KBM-7 (cell line): ENCODE data around the gene DAB2.
"Not testable (repeated sequence)": the region's sequence is repeated elsewhere in the genome, so short reads cannot be mapped to it uniquely, and the experiment has no call there.

Experiments used
- DNase-seq: peaks from one replicate; pipeline ENCODE4 v3.0.0-alpha.2; 2015
- in situ Hi-C: fragments of 300-500 bp; cut with MboI; formaldehyde crosslinking; loops from 2 replicates; pipeline ENCODE4 v1.14.3; 2020; ENCODE audit warnings: low sequenced_read_pairs, low pct_unique_long_range_greater_than_20kb, mixed read lengths

The DAB2 gene

GRCh38 chr5:39362646-39363045 is 62.1 kb downstream of the DAB2 start:
- no peak for DNase-seq
- in situ Hi-C loops, result no loop called here

- in situ Hi-C loops, result no loop called here
- no peak for DNase-seq
Measured at GRCh38 chr5:39361306-39361705, 63.5 kb downstream of the DAB2 start.

GRCh38 chr5:39360471-39361111 is 64.2 kb downstream of the DAB2 start:
- in situ Hi-C loops, result no loop called here
- peak; percentile 8 for DNase-seq

- in situ Hi-C loops, result no loop called here
- DNase-seq, result no peak
Measured at GRCh38 chr5:39356263-39356662, 68.5 kb downstream of the DAB2 start.

- in situ Hi-C loops, result no loop called here
- DNase-seq, result no peak
Measured at GRCh38 chr5:39355324-39355723, 69.5 kb downstream of the DAB2 start.

GRCh38 chr5:39353717-39354399 is 70.9 kb downstream of the DAB2 start:
- in situ Hi-C loops, result no loop called here
- DNase-seq, result no peak

- in situ Hi-C loops, result no loop called here
- no peak for DNase-seq
Measured at GRCh38 chr5:39352951-39353350, 71.8 kb downstream of the DAB2 start.

- DNase-seq, result no peak
- in situ Hi-C loops, result no loop called here
Measured at GRCh38 chr5:39352170-39352569, 72.6 kb downstream of the DAB2 start.

GRCh38 chr5:39349484-39349883 is 75.3 kb downstream of the DAB2 start:
- in situ Hi-C loops, result no loop called here
- no peak for DNase-seq

GRCh38 chr5:39342460-39342859 is 82.3 kb downstream of the DAB2 start:
- in situ Hi-C loops, result no loop called here
- no peak for DNase-seq

- in situ Hi-C loops, result no loop called here
- DNase-seq, result no peak
Measured at GRCh38 chr5:39341896-39342295, 82.9 kb downstream of the DAB2 start.

- DNase-seq, result no peak
- in situ Hi-C loops, result no loop called here
Measured at GRCh38 chr5:39340506-39340905, 84.3 kb downstream of the DAB2 start.

- in situ Hi-C loops, result no loop called here
- no peak for DNase-seq
Measured at GRCh38 chr5:39337252-39337915, 87.4 kb downstream of the DAB2 start.

- in situ Hi-C loops, DNase-seq: not testable (repeated sequence)
Measured at GRCh38 chr5:39334296-39334695, 90.5 kb downstream of the DAB2 start.

- in situ Hi-C loops, result no loop called here
- DNase-seq, result no peak
Measured at GRCh38 chr5:39333104-39333503, 91.7 kb downstream of the DAB2 start.

- no peak for DNase-seq
- in situ Hi-C loops, result no loop called here
Measured at GRCh38 chr5:39331861-39332381, 92.9 kb downstream of the DAB2 start.

- in situ Hi-C loops, result no loop called here
- no peak for DNase-seq
Measured at GRCh38 chr5:39328731-39329130, 96.0 kb downstream of the DAB2 start.

- in situ Hi-C loops, result no loop called here
- no peak for DNase-seq
Measured at GRCh38 chr5:39323542-39323941, 101.2 kb downstream of the DAB2 start.
